ENCODE results near the gene NEK11. TPM values are rescaled to one million over a fixed set of nuclear protein-coding genes. Genes with fewer than 3 reads are reported as not detected.

Gene NEK11
- total and polyA plus RNA-seq, 2 experiments from 2014 or later = 3.5 to 13.7 TPM

DNA sequence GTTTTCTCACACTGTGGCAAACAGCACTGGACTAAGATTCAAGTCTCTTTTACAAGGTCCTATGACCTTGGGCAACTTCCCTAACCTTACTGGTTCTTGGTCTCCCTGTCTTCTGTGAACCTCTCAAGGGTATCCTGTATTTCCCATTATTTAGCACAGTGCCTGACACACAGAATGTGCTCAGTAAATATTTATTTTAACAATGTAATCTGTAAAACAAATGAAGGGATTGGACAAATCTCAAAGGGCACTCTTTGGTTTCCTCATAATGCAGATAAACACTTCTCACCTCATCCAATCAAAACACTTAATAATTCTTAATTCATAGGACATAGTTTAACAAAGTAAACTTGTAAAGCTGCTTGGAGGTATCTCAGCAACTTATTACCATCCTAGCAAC, 367.7 kb downstream of the NEK11 start:
- no peaks in the 10 kb centered on the region for H3K4me1 ChIP-seq (ENCODE audit: insufficient read depth)
- no peaks in the 10 kb centered on the region for H4K20me1 ChIP-seq (ENCODE audit: insufficient read depth, poor library complexity, severe bottlenecking)
- peak overlapping the region; percentile 13 for H3K4me2 ChIP-seq
- H3K36me3 ChIP-seq (replicated peaks; ENCODE audit: insufficient read depth, low read depth) = no peaks in the 10 kb centered on the region
- no peaks in the 10 kb centered on the region for H3K9me2 ChIP-seq (replicated peaks; ENCODE audit: insufficient read depth)
- H3K27ac ChIP-seq = no peak overlapping the region
- no peak overlapping the region for H2AFZ ChIP-seq
- no peak for DNase-seq (ENCODE audit: low spot score)
- H3K79me2 ChIP-seq = no peaks in the 10 kb centered on the region
- TF ChIP-seq, protein P1, sequence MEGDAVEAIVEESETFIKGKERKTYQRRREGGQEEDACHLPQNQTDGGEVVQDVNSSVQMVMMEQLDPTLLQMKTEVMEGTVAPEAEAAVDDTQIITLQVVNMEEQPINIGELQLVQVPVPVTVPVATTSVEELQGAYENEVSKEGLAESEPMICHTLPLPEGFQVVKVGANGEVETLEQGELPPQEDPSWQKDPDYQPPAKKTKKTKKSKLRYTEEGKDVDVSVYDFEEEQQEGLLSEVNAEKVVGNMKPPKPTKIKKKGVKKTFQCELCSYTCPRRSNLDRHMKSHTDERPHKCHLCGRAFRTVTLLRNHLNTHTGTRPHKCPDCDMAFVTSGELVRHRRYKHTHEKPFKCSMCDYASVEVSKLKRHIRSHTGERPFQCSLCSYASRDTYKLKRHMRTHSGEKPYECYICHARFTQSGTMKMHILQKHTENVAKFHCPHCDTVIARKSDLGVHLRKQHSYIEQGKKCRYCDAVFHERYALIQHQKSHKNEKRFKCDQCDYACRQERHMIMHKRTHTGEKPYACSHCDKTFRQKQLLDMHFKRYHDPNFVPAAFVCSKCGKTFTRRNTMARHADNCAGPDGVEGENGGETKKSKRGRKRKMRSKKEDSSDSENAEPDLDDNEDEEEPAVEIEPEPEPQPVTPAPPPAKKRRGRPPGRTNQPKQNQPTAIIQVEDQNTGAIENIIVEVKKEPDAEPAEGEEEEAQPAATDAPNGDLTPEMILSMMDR (IDR thresholded peaks at IDR 0.05; ENCODE audit: poor library complexity) = no peak
- TF ChIP-seq EZH2 (IDR thresholded peaks at IDR 0.05; ENCODE audit: borderline replicate concordance) = no peak
- no peak for TF ChIP-seq EZH2phosphoT487 (IDR thresholded peaks at IDR 0.05; ENCODE audit: low read depth, severe bottlenecking, unreplicated experiment)
- H3K4me3 ChIP-seq = no peak overlapping the region
- H3K9me3 ChIP-seq (ENCODE audit: low read depth) = no peaks in the 10 kb centered on the region
- H3K27me3 ChIP-seq = no peaks in the 10 kb centered on the region

DNA sequence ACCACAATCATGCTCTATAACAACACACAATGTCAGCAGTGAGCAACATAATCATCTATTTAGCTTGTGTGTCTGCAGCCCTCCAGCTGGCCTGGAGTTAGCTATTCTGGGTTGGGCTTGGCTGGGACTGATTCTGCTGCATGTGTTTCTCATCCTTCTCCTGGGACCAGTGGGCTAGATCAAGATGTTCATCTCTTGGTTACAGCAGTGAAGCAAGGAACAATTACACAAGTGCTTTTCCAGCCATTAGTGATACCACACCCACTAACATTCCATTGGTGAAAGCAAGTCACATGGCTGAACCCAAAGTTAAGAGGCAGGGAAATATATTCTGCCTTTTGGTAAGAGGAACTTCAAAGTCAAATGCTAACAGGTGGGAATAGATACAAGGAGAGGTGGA, 369.5 kb downstream of the NEK11 start:
- Histone ChIP-seq H3K4me3 (no peak overlapping the region), H3K36me3 (replicated peaks; ENCODE audit: insufficient read depth, low read depth) (no peaks in the 10 kb centered on the region), H3K9me2 (replicated peaks; ENCODE audit: insufficient read depth) (no peaks in the 10 kb centered on the region), H3K27me3 (no peaks in the 10 kb centered on the region), H3K27ac (no peak overlapping the region), H3K79me2 (no peaks in the 10 kb centered on the region), H4K20me1 (ENCODE audit: insufficient read depth, poor library complexity, severe bottlenecking) (no peaks in the 10 kb centered on the region), H3K4me2 (no peak overlapping the region), H2AFZ (no peak overlapping the region), H3K9me3 (ENCODE audit: low read depth) (no peaks in the 10 kb centered on the region), H3K4me1 (ENCODE audit: insufficient read depth) (no peaks in the 10 kb centered on the region)
- TF ChIP-seq EZH2 (IDR thresholded peaks at IDR 0.05; ENCODE audit: borderline replicate concordance) = no peak
- TF ChIP-seq, protein P1 (IDR thresholded peaks at IDR 0.05; ENCODE audit: poor library complexity) = no peak
- no peak for TF ChIP-seq EZH2phosphoT487 (IDR thresholded peaks at IDR 0.05; ENCODE audit: low read depth, severe bottlenecking, unreplicated experiment)
- no peak for DNase-seq (ENCODE audit: low spot score)

DNA sequence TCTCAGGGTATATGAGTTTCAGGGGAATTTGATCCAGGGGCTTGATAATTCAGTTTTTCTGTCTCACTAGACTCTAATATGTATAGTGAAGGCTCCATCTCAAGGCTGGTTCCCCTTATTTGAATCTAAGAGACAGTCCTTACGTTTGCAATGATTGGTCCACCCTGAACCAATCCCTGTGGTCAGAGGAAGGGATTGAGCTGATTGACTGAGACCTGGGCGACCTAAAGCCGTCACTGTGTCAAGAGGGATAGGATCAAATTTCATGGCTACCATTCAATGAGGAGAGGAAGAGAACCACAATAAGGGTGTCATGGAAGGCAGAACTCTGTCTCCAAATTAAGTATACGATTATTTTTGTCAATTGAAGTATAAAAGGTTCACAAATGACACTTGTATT, 371.2 kb downstream of the NEK11 start:
- no peaks in the 10 kb centered on the region for H3K4me1 ChIP-seq (ENCODE audit: insufficient read depth)
- no peaks in the 10 kb centered on the region for H3K9me3 ChIP-seq (ENCODE audit: low read depth)
- no peak overlapping the region for H2AFZ ChIP-seq
- no peak overlapping the region for H3K4me3 ChIP-seq
- H4K20me1 ChIP-seq (ENCODE audit: insufficient read depth, poor library complexity, severe bottlenecking) = no peaks in the 10 kb centered on the region
- TF ChIP-seq, protein P1 (IDR thresholded peaks at IDR 0.05; ENCODE audit: poor library complexity) = no peak
- TF ChIP-seq EZH2phosphoT487 (IDR thresholded peaks at IDR 0.05; ENCODE audit: low read depth, severe bottlenecking, unreplicated experiment) = no peak
- TF ChIP-seq EZH2 (IDR thresholded peaks at IDR 0.05; ENCODE audit: borderline replicate concordance) = no peak
- no peaks in the 10 kb centered on the region for H3K27me3 ChIP-seq
- WGBS (ENCODE audit: low lambda C conversion rate, missing lambda C conversion rate) = 84% methylated on average over 4 of the region's 4 CpGs
- H3K4me2 ChIP-seq = no peak overlapping the region
- no peaks in the 10 kb centered on the region for H3K9me2 ChIP-seq (replicated peaks; ENCODE audit: insufficient read depth)
- no peaks in the 10 kb centered on the region for H3K36me3 ChIP-seq (replicated peaks; ENCODE audit: insufficient read depth, low read depth)
- DNase-seq (ENCODE audit: low spot score) = no peak
- H3K27ac ChIP-seq = no peak overlapping the region
- no peaks in the 10 kb centered on the region for H3K79me2 ChIP-seq

Small RNAs within 50 kb of the gene (small RNA-seq; reads per million reads assigned to genes)
- not detected for gene RNU6-726P

Other genes starting within 250 kb of the NEK11 start
- 88.2 and 99.4 TPM in 2 replicates for gene ATP2C1, start 132.8 kb upstream of the NEK11 start, total RNA-seq
- gene ATP2C1, start 132.8 kb upstream of the NEK11 start, polyA plus RNA-seq = 31.5 and 33.4 TPM in 2 replicates
- gene ASTE1, start 52 bp upstream of the NEK11 start, total RNA-seq = 5.1 and 6.5 TPM in 2 replicates
- 4.3 and 5.3 TPM in 2 replicates for gene ASTE1, start 52 bp upstream of the NEK11 start, polyA plus RNA-seq